NCI-H1092 (cell line): Measurements from ENCODE around the gene EID2.

Experiments
- DNase-seq: peaks from one replicate; lab custom pipeline; 2025; lab: John Stamatoyannopoulos, UW

The EID2 gene

DNA sequence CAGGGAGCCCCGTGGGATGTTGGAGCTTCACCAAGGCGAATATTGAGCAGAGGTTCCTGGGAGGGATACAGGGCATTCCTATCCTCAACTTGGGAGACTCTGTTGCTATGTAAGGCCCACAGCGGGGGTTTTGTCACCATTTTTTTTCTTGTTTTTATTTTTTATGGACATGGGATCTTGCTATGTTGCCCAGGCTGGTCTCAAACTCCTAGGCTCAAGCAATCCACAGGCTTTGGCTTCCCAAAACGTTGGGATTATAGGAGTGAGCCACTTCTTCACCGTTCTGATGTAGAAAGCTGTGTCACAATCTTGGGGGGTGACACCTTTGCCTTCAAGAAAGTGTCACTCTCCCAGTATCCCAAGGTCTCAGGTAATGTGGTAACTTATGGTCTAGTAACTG, 38.6 kb downstream of the EID2 start:
- no peak for DNase-seq

DNA sequence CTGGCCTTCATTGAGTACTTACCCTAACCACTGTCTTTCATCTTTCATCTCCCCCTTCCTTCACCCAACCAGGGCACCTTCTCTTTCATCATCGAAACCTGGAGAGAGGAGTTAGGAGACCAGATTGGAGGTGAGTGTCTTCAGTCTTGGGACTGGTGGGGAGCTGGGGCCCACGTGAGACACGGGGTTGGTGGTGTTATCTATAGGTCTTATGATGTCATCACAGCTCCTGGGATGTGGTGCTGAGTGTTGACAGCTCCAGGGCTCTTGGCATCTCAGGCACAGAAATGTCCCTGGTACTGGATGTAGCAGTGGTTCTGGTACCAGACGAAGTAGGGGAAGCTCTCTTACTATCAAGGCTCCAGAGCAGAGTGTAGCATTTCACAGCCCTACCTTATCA, 39.4 kb downstream of the EID2 start:
- no peak for DNase-seq

DNA sequence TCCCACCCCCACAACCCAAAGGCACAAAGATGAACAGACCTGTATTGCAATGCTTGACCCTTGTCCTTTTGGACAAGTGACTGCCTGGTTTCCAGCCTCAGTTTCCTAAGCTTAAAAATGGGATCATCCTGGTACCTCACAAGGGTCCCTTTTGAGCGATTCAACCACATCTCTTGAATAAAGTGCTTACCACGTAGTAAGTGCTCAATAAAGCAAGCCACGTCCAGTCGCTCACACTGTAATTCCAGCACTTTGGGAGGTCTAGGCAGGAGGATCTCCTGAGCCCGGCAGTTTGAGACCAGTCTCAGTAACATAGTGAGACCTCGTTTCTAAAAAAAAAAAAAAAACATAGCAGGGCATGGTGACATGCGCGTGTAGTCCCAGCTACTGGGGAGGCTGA, 40.0 kb downstream of the EID2 start:
- no peak for DNase-seq

DNA sequence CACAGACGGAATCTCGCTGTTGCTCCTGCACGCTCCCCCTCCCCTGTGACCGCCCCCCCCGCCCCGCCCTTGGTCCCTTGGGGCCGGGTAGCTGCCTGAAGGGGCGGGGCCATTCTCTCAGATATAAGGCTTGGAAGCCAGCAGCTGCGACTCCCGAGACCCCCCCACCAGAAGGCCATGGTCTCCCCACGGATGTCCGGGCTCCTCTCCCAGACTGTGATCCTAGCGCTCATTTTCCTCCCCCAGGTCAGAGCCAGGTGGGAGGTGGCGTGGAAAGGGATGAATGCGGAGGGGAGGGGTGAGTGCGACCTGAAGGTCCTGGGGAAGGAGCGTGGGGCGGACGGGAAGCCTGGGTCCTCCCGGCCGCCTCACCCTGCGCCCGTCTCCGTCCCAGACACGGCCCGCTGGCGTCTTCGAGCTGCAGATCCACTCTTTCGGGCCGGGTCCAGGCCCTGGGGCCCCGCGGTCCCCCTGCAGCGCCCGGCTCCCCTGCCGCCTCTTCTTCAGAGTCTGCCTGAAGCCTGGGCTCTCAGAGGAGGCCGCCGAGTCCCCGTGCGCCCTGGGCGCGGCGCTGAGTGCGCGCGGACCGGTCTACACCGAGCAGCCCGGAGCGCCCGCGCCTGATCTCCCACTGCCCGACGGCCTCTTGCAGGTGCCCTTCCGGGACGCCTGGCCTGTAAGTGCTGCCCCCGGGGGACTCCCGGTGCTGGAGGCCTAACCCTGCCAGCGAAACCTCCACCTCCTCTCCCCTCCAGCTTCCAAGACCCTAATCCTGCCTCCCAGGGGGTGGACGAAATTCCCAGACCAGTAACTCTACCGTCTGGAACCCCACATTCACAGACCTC, 40.9 kb downstream of the EID2 start, which contains the start of gene DLL3:
DLL3 (plus strand) TSS at position 150 of the 845 bp plus-strand sequence; CDS start at position 178, 28 bp downstream.
- DNase-seq, result peak; percentile 57

DNA sequence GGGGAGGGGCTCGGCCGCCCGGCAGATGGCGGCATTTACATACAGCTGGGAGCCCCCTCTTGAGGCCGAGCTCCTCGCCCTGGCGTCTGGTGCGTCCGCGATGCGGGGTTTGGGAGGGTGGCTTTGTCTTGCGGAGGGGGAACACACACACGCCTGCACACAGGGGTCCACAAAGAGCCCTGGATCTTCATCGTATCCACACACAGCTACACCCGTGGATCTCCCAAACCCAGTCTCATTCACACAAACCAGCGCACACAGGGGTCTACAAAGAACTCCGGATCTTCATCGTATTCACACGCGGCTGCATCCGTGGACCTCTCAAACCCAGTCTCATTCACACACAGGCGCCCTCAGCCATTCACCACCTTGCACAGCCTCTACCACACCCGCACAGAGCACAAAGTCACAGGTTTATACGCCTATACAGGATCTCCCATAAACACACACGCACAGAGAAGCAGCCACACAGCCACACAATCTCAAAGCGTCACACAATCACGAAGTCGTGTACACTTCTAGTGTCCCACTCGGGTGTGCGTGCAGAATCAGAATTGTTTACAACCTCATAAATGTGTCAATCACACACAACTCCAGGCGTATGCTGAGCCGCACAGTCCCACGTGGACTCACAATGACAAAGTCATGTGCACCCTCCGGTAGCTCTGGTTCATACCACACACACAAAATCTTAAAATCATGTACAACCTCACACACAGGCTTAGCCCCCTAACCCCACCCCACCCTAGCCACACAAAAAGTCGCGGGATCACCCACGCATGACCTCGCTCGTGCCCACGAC, 41.8 kb downstream of the EID2 start:
- peak; percentile 77 for DNase-seq

DNA sequence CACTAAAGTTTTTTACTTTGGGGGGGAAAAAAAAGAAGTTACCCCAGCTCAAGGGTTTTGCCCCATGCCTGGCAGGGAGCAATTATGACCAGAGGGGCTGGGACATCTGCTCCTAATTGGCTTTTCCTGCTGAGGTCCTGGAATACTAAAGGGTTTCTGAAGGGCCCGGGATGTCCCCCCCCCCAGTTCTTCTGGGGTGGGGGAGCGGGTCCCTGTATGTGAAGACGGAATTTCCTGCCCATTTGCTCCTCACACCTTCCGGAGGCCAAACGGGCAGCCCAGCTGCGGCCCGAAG, 42.3 kb downstream of the EID2 start:
- DNase-seq, result no peak

DNA sequence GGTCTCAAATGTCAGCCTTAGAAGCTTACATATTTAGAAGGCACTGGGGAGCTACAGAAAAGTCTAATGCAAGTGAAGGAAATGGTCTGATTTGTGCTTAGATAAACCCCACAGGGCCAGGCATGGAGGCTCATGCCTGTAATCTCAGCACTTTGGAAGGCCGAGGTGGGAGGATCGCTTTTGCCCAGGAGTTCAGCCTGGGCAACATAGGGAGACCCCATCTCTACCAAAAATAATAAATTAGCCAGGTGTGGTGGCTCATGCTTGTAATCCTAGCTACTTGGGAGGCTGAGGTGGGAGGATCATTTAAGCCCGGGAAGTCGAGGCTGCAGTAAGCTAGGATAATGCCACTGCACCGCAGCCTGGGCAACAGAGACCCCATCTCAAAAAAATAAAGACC, 43.9 kb downstream of the EID2 start:
- DNase-seq, result no peak

DNA sequence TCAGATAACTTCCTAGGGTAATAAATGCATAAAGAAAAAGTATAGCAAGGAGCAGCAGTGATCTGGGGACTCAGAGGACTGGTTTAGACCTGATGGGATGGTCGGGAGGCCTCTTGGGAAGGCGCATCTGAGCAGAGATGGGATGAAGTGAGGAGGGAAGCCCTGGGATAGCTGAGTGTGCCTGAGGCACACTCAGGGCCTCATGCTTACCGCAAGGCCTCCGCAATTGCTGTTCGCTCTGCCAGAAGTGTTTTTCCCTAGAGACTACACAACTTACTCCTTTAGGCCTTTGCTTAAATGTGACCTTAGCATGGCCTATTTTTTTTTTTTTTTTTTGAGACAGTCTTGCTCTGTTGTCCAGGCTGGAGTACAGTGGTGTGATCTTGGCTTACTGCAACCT, 45.3 kb downstream of the EID2 start:
- DNase-seq, result no peak

DNA sequence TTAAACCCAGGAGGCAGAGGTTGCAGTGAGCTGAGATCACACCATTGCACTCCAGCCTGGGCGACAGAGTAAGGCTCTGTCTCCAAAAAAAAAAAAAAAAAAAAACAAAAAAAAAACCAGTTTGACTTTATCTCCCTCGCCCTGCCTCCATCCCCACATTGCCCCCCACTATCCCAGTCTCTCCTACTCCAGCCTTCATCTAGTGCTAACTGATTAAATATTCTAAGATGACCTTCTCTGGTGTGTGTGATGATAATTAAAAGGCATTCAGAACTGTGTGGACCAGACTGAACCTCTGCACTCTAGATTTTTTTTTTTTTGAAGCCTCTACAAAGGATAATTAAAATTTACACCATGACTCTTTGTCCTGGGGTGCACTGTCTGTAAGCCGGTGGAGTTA, 47.2 kb downstream of the EID2 start:
- no peak for DNase-seq

DNA sequence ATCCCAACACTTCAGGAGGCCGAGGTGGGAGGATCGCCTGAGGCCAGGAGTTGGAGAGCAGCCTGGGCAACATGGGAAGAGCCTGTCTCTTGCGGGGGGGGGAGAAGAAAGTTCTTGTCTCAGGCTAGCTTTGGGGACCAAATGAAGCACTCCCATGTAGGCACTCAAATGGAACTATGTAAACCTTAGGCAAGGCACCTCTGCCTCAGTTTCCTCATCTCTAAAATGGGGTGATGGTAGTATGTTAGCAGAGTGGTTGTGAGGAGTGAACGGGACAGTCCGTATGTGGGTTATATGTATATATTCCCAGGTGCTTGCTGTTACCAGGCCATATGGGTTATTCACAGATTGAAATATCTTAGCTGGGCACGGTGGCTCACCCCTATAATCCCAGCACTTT, 47.7 kb downstream of the EID2 start:
- no peak for DNase-seq

DNA sequence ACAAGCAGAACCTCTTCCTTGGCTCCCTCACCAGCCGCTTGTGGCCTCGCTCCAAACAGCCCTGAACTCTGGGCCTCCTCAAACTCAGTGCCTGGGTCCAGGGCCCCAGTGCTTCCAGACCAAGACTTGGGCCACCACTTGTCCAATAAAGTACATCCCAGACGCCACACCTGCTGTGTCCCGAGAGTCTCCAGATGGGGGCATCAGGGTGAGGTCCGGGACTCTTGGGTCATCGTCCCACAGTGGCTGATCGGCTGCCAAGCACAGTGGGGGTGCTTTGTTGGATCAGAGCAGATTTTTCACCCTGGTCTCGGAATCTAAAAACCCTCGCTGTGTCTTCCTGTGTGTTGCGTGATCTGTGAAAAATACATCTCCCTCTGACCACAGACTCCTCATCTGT, 50.2 kb downstream of the EID2 start:
- DNase-seq, result no peak
